NCI-H748 (cell line): ENCODE data around the gene CNBD2.
A peak's percentile ranks its signal among the peaks of the same experiment; 100 is the strongest.
"Not testable (repeated sequence)": the region's sequence is repeated elsewhere in the genome, so short reads cannot be mapped to it uniquely, and the experiment has no call there.

Source experiments
- DNase-seq: peaks from one replicate; lab custom pipeline; 2025; ENCODE audit not compliant: unreplicated experiment; lab: John Stamatoyannopoulos, UW

CNBD2 gene

GRCh38 chr20:36018208-36018988 lies 50.0 kb downstream of the CNBD2 start:
- no peak for DNase-seq

GRCh38 chr20:36026131-36026530 lies 57.7 kb downstream of the CNBD2 start:
- DNase-seq, result not testable (repeated sequence)

GRCh38 chr20:36028106-36028808 lies 59.9 kb downstream of the CNBD2 start:
- no peak for DNase-seq

- no peak for DNase-seq
Observed at GRCh38 chr20:36030149-36030548, 61.8 kb downstream of the CNBD2 start.

GRCh38 chr20:36031806-36032205 lies 63.4 kb downstream of the CNBD2 start:
- DNase-seq, result no peak

- DNase-seq, result no peak
Observed at GRCh38 chr20:36034875-36035274, 66.5 kb downstream of the CNBD2 start.

GRCh38 chr20:36035745-36036144 lies 67.4 kb downstream of the CNBD2 start:
- no peak for DNase-seq

- no peak for DNase-seq
Observed at GRCh38 chr20:36036688-36037087, 68.3 kb downstream of the CNBD2 start.

GRCh38 chr20:36040571-36040970 lies 72.2 kb downstream of the CNBD2 start:
- DNase-seq, result no peak

- DNase-seq, result no peak
Observed at GRCh38 chr20:36043441-36043840, 75.1 kb downstream of the CNBD2 start.

- DNase-seq, result no peak
Observed at GRCh38 chr20:36043892-36044515, 75.6 kb downstream of the CNBD2 start.

GRCh38 chr20:36045373-36045714 lies 77.0 kb downstream of the CNBD2 start:
- no peak for DNase-seq

- DNase-seq, result not testable (repeated sequence)
Observed at GRCh38 chr20:36046073-36046798, 77.8 kb downstream of the CNBD2 start.

- not testable (repeated sequence) for DNase-seq
Observed at GRCh38 chr20:36049408-36049807, 81.0 kb downstream of the CNBD2 start.

GRCh38 chr20:36050436-36051317 lies 82.3 kb downstream of the CNBD2 start:
- DNase-seq, result peak; percentile 91

- no peak for DNase-seq
Observed at GRCh38 chr20:36051318-36052116, 83.1 kb downstream of the CNBD2 start.

GRCh38 chr20:36052117-36052513 lies 83.7 kb downstream of the CNBD2 start:
- DNase-seq, result no peak

GRCh38 chr20:36053863-36054518 lies 85.6 kb downstream of the CNBD2 start:
- DNase-seq, result not testable (repeated sequence)

- no peak for DNase-seq
Observed at GRCh38 chr20:36055145-36055544, 86.8 kb downstream of the CNBD2 start.
